Muscle of leg (tissue), 11 donors: Measurements from ENCODE around the gene ESPN. TPM values are rescaled to one million over a fixed set of nuclear protein-coding genes. Genes with fewer than 3 reads are reported as not detected.

ENCODE experiments used
- DNase-seq: peaks from one replicate; pipeline ENCODE4 v3.0.0; 2013
- H3K27ac ChIP-seq: one replicate; pipeline ENCODE4 v1.5.1; 2013; ENCODE audit warnings: mild to moderate bottlenecking, low read length, control low read depth
- H3K27me3 ChIP-seq: one replicate; pipeline ENCODE4 v1.6.1; 2013; ENCODE audit warnings: low read length; ENCODE audit not compliant: control insufficient read depth, insufficient read depth
- H3K36me3 ChIP-seq: one replicate; pipeline ENCODE4 v1.6.1; 2013; ENCODE audit warnings: low read length; ENCODE audit not compliant: control insufficient read depth, insufficient read depth
- H3K4me1 ChIP-seq: one replicate; pipeline ENCODE4 v1.6.1; 2013; ENCODE audit warnings: low read length; ENCODE audit not compliant: control insufficient read depth, insufficient read depth
- H3K4me3 ChIP-seq: one replicate; pipeline ENCODE4 v1.5.1; 2013; ENCODE audit warnings: low read length, control low read depth
- H3K9me3 ChIP-seq: replicated peaks from 2 replicates; pipeline ENCODE4 v1.6.1; 2013; ENCODE audit warnings: low read depth, low read length; ENCODE audit not compliant: control insufficient read depth
- WGBS: methylation state at CpG from one replicate; pipeline ENCODE4 v1.1.5; 2013; ENCODE audit warnings: missing lambda C conversion rate; ENCODE audit not compliant: insufficient coverage; 5-methylcytosine and 5-hydroxymethylcytosine counted together
- polyA plus RNA-seq, 8 donors: library from polyadenylated mRNA; unstranded; fragments of 120-200 nt; gene quantifications; one replicate each; pipeline versions ENCODE4 v1.2.1 to v1.2.3, GENCODE V29; 2013; ENCODE audit warnings: inconsistent platforms in 1 of 8, low replicate concordance in 1 of 8; ENCODE audit not compliant: insufficient read length in 8 of 8, insufficient read depth in 1 of 8
- total RNA-seq: library from RNA; stranded (reverse); fragments of 120-200 nt; gene quantifications from one replicate; pipeline ENCODE4 v1.2.4, GENCODE V29; 2013

Gene ESPN
- total and polyA plus RNA-seq, 9 donors: 0.22 to 14.3 (median 1.7) TPM

- 79% methylated on average over 26 of the region's 31 CpGs for WGBS
- no peak overlapping the region for H3K4me3 ChIP-seq
- H3K27ac ChIP-seq: no peak overlapping the region
- H3K4me1 ChIP-seq: peaks cover 89% of the 10 kb centered on the region
- no peaks in the 10 kb centered on the region for H3K9me3 ChIP-seq
- H3K36me3 ChIP-seq: no peaks in the 10 kb centered on the region
- no peaks in the 10 kb centered on the region for H3K27me3 ChIP-seq
- no peak for DNase-seq
Measured at GRCh38 chr1:6505367-6506209, 81.0 kb downstream of the ESPN start.

- H3K4me1 ChIP-seq: peaks cover 87% of the 10 kb centered on the region
- no peaks in the 10 kb centered on the region for H3K27me3 ChIP-seq
- H3K4me3 ChIP-seq: no peak overlapping the region
- H3K27ac ChIP-seq: no peak overlapping the region
- H3K36me3 ChIP-seq: no peaks in the 10 kb centered on the region
- no peaks in the 10 kb centered on the region for H3K9me3 ChIP-seq
- 60% methylated on average over 22 of the region's 31 CpGs for WGBS
- no peak for DNase-seq
Measured at GRCh38 chr1:6506210-6507036, 81.8 kb downstream of the ESPN start.

- Histone ChIP-seq H3K27me3 (no peaks in the 10 kb centered on the region), H3K9me3 (no peaks in the 10 kb centered on the region), H3K4me1 (peaks cover 87% of the 10 kb centered on the region), H3K4me3 (no peak overlapping the region), H3K36me3 (no peaks in the 10 kb centered on the region), H3K27ac (peak overlapping the region; percentile 13)
- WGBS: 18% methylated on average over 3 of the region's 7 CpGs
- DNase-seq: no peak
Measured at GRCh38 chr1:6507037-6507428, 82.5 kb downstream of the ESPN start.

- 25% methylated on average over 12 of the region's 12 CpGs for WGBS
Measured at GRCh38 chr1:6507461-6507911, 82.9 kb downstream of the ESPN start.

GRCh38 chr1:6508154-6508815, 83.7 kb downstream of the ESPN start:
- H3K4me3 ChIP-seq: no peak overlapping the region
- no peaks in the 10 kb centered on the region for H3K9me3 ChIP-seq
- H3K27ac ChIP-seq: peak overlapping the region; percentile 29
- WGBS: 51% methylated on average over 14 of the region's 18 CpGs
- H3K4me1 ChIP-seq: peaks cover 88% of the 10 kb centered on the region
- no peaks in the 10 kb centered on the region for H3K36me3 ChIP-seq
- peak; percentile 60 for DNase-seq
- no peaks in the 10 kb centered on the region for H3K27me3 ChIP-seq

More at GRCh38 chr1:6507461-6507911, 82.9 kb downstream of the ESPN start:
- H3K27me3 ChIP-seq: no peaks in the 10 kb centered on the region
- no peak for DNase-seq
- no peak overlapping the region for H3K4me3 ChIP-seq
- peaks cover 87% of the 10 kb centered on the region for H3K4me1 ChIP-seq
- H3K9me3 ChIP-seq: no peaks in the 10 kb centered on the region
- H3K27ac ChIP-seq: peak overlapping the region; percentile 13
- H3K36me3 ChIP-seq: no peaks in the 10 kb centered on the region

- no peaks in the 10 kb centered on the region for H3K36me3 ChIP-seq
- no peak overlapping the region for H3K4me3 ChIP-seq
- peaks cover 92% of the 10 kb centered on the region for H3K4me1 ChIP-seq
- no peaks in the 10 kb centered on the region for H3K9me3 ChIP-seq
- DNase-seq: no peak
- 76% methylated on average over 10 of the region's 11 CpGs for WGBS
- H3K27ac ChIP-seq: peak overlapping the region; percentile 47
- no peaks in the 10 kb centered on the region for H3K27me3 ChIP-seq
Measured at GRCh38 chr1:6508816-6509189, 84.2 kb downstream of the ESPN start.

GRCh38 chr1:6509220-6509918, 84.8 kb downstream of the ESPN start:
- no peak overlapping the region for H3K27ac ChIP-seq
- H3K4me1 ChIP-seq: peaks cover 92% of the 10 kb centered on the region
- DNase-seq: peak; percentile 72
- 41% methylated on average over 10 of the region's 20 CpGs for WGBS
- no peaks in the 10 kb centered on the region for H3K36me3 ChIP-seq
- no peak overlapping the region for H3K4me3 ChIP-seq
- no peaks in the 10 kb centered on the region for H3K27me3 ChIP-seq
- H3K9me3 ChIP-seq: no peaks in the 10 kb centered on the region

- DNase-seq: no peak
- no peaks in the 10 kb centered on the region for H3K9me3 ChIP-seq
- no peaks in the 10 kb centered on the region for H3K27me3 ChIP-seq
- no peak overlapping the region for H3K4me3 ChIP-seq
- H3K27ac ChIP-seq: no peak overlapping the region
- no peaks in the 10 kb centered on the region for H3K36me3 ChIP-seq
- 79% methylated on average over 2 of the region's 10 CpGs for WGBS
- peaks cover 89% of the 10 kb centered on the region for H3K4me1 ChIP-seq
Measured at GRCh38 chr1:6509919-6510291, 85.3 kb downstream of the ESPN start.

GRCh38 chr1:6510493-6510892, 85.9 kb downstream of the ESPN start:
- DNase-seq: no peak
- Histone ChIP-seq H3K9me3 (no peaks in the 10 kb centered on the region), H3K27me3 (no peaks in the 10 kb centered on the region), H3K4me3 (no peak overlapping the region), H3K27ac (no peak overlapping the region), H3K4me1 (peaks cover 84% of the 10 kb centered on the region), H3K36me3 (no peaks in the 10 kb centered on the region)
- WGBS: 100% methylated on average over 2 of the region's 6 CpGs
